ENCODE data around the gene MFN2. TPM values are rescaled to one million over a fixed set of nuclear protein-coding genes. Genes with fewer than 3 reads are reported as not detected.

The MFN2 gene
- total RNA-seq (2014; rRNA removed; shearing (Covaris generic)) (57.9 and 59.8 TPM in 2 replicates), polyA plus RNA-seq (2016; fragmentation: Nextera tagmentation; extraction: Ambion mirVana) (48.0 and 49.6 TPM in 2 replicates)

DNA sequence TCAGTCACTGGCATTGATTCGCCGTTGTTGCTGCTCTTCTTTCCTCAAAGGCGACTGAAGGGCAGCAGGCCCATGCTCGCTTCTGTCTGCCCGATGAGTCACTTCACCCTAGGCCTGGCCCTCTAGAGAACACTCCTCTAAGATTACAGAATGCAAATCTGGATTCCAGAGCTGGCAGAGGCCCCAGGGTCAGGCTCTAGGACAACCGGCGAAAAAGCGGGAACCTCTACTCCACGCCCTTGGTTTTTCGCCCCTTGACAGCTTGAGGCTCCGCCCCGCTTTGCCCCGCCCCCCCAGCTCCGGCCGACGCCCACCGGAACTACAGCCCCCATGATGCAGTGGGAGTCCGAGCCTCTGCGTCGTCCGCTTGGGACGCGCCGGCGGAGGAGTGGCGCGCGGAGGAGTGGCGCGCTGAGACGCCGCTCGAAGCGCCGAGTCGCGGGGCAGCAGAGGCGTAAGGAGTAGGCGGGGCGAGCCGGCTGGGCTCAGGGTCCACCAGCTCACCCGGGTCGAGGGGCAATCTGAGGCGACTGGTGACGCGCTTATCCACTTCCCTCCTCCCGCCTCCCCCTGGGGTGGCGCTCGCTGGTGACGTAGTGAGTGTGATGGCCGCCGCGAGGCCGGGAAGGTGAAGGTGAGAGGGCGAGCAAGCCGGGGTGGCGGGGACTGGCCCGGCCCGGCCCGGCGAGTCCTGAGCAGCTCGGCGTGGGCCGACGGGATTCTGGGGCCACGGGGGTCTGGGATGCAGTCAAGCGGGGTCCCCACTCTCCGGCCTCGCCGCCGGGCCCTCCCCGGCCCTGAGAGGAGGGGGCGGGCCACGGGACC is at the start of gene MFN2:
Gene MFN2 (plus strand): TSS at position 594 of the 825 bp plus-strand sequence. CDS start 8,725 bp downstream, outside the sequence.
- peak within 1 kb of the TSS; percentile 87 for H3K4me3 ChIP-seq

DNA sequence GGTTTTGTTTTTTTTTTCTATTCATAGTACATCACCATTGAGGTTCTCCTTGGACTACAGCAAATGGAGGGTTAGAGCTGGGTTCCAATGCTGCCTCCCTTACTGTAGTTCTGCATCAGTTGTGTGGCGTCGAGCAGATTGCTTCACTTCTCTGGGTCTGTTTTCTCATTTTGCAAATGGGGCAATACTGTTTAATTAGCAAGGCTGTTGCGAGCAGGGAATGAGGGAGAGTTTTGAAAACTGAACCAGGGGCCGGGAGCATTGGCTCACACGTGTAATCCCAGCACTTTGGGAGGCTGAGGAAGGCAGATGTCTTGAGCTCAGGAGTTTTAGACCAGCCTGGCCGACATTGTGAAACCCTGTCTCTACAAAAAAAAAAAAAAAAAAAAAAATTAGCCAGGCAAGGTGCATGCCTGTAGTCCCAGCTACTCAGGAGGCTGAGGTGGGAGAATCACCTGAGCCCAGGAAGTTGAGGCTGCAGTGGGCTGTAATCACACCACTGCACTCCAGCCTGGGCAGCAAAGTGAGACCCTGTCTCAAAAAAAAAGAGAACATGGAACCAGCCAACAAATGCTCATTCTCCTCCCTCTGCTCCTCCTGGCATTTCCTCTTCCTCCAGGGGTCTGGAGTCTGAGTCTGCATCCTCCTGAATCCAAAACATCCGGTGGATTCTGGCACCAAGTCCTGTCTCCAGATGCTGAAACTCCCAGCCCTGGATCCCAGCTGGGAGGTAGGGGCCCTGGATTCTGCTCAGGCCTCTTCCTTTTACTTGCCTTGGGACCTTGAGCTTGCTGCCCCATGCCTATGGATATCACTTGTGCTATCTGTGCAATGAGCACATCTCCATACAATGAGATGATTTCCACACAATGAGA is 49.4 kb upstream of the MFN2 start:
- Histone ChIP-seq H3K4me2 (ENCODE audit: unreplicated experiment) (peak overlapping the region; percentile 45), H3K27ac (peak overlapping the region; percentile 32)
- in situ Hi-C loops (cut with MboI), result no loop called here

More for the DNA sequence above, at the start of gene MFN2:
- TF ChIP-seq EZH2 (IDR thresholded peaks at IDR 0.05; ENCODE audit: insufficient read depth, poor library complexity, severe bottlenecking), result no peak
- no peak for TF ChIP-seq EZH2phosphoT487 (IDR thresholded peaks at IDR 0.05; ENCODE audit: insufficient read depth, low read depth)
- Histone ChIP-seq H3K9me2 (ENCODE audit: insufficient read depth) (no peaks in the 10 kb centered on the region), H3K27me3 (replicated peaks; ENCODE audit: insufficient read depth) (no peaks in the 10 kb centered on the region), H3K4me1 (ENCODE audit: insufficient read depth) (peaks cover 41% of the 10 kb centered on the region), H3K79me2 (ENCODE audit: insufficient read depth) (peaks cover 47% of the 10 kb centered on the region), H3F3A (ENCODE audit: insufficient read depth) (peaks cover 42% of the 10 kb centered on the region), H2AFZ (peak within 1 kb of the TSS; percentile 76), H3K4me2 (ENCODE audit: unreplicated experiment) (peak within 1 kb of the TSS; percentile 95), H3K27ac (peak within 1 kb of the TSS; percentile 84), H3K36me3 (ENCODE audit: low read depth) (peaks cover 12% of the 10 kb centered on the region; the same call in 1 of the 2 replicates), H3K9me3 (ENCODE audit: low read depth) (no peaks in the 10 kb centered on the region), H3K9ac (peak within 1 kb of the TSS; percentile 96), H4K20me1 (ENCODE audit: insufficient read depth) (no peaks in the 10 kb centered on the region)
- 0 to 1% methylated on average over 69 to 72 of the region's 74 CpGs for WGBS, 2 experiments (ENCODE audit: low coverage in 1 of 2, low lambda C conversion rate in 2 of 2, missing lambda C conversion rate in 2 of 2)
- in situ Hi-C loops (cut with MboI), result no loop called here
- DNase-seq, result peak; percentile 98

DNA sequence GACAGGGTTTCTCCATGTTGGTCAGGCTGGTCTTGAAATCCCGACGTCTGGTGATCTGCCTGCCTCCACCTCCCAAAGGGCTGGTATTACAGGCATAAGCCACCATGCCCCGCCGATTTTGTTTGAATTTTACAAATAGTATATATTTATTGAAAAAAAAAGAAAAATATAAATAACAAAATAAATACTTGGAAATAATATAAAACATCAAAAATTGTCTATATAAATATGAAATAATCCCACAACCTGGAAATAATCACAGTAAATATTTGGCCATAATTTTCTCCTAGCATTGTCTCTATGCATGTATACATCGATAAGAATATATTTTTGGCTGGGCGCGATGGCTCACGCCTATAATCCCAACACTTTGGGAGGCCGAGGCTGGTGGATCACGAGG is 48.4 kb upstream of the MFN2 start:
- no peak for TF ChIP-seq EZH2 (IDR thresholded peaks at IDR 0.05; ENCODE audit: insufficient read depth, poor library complexity, severe bottlenecking)
- TF ChIP-seq EZH2phosphoT487 (IDR thresholded peaks at IDR 0.05; ENCODE audit: insufficient read depth, low read depth), result no peak
- Histone ChIP-seq H3K9me2 (ENCODE audit: insufficient read depth) (no peaks in the 10 kb centered on the region), H3K4me1 (ENCODE audit: insufficient read depth) (peaks cover 17% of the 10 kb centered on the region), H3F3A (ENCODE audit: insufficient read depth) (peaks cover 12% of the 10 kb centered on the region; the same call in 1 of the 2 replicates), H3K79me2 (ENCODE audit: insufficient read depth) (peaks cover 22% of the 10 kb centered on the region), H3K27me3 (replicated peaks; ENCODE audit: insufficient read depth) (no peaks in the 10 kb centered on the region), H3K27ac (no peak overlapping the region), H3K9me3 (ENCODE audit: low read depth) (no peaks in the 10 kb centered on the region), H3K4me2 (ENCODE audit: unreplicated experiment) (no peak overlapping the region), H3K4me3 (no peak overlapping the region), H2AFZ (no peak overlapping the region), H4K20me1 (ENCODE audit: insufficient read depth) (no peaks in the 10 kb centered on the region), H3K9ac (no peak overlapping the region), H3K36me3 (ENCODE audit: low read depth) (no peaks in the 10 kb centered on the region)
- in situ Hi-C loops (cut with MboI), result no loop called here
- DNase-seq, result no peak
- WGBS, 2 experiments (ENCODE audit: low coverage in 1 of 2, low lambda C conversion rate in 2 of 2, missing lambda C conversion rate in 2 of 2), result 92 to 94% methylated on average over 10 of the region's 10 CpGs

More for the DNA sequence above, 49.4 kb upstream of the MFN2 start:
- Histone ChIP-seq H3K9me2 (ENCODE audit: insufficient read depth) (no peaks in the 10 kb centered on the region), H2AFZ (peak overlapping the region; percentile 77), H3K9me3 (ENCODE audit: low read depth) (no peaks in the 10 kb centered on the region), H3F3A (ENCODE audit: insufficient read depth) (peaks cover 12% of the 10 kb centered on the region; the same call in 1 of the 2 replicates), H3K4me3 (no peak overlapping the region), H3K36me3 (ENCODE audit: low read depth) (no peaks in the 10 kb centered on the region), H4K20me1 (ENCODE audit: insufficient read depth) (no peaks in the 10 kb centered on the region), H3K4me1 (ENCODE audit: insufficient read depth) (peaks cover 17% of the 10 kb centered on the region), H3K79me2 (ENCODE audit: insufficient read depth) (peaks cover 12% of the 10 kb centered on the region), H3K27me3 (replicated peaks; ENCODE audit: insufficient read depth) (no peaks in the 10 kb centered on the region), H3K9ac (0 out of 2 replicates have a peak overlapping the region, but pooled peaks have one; percentile 16)
- DNase-seq, result peak; percentile 57
- 21 to 23% methylated on average over 7 of the region's 7 CpGs for WGBS, 2 experiments (ENCODE audit: low coverage in 1 of 2, low lambda C conversion rate in 2 of 2, missing lambda C conversion rate in 2 of 2)
- TF ChIP-seq EZH2 (IDR thresholded peaks at IDR 0.05; ENCODE audit: insufficient read depth, poor library complexity, severe bottlenecking) (no peak), EZH2phosphoT487 (IDR thresholded peaks at IDR 0.05; ENCODE audit: insufficient read depth, low read depth) (no peak)

Measured in GM23248 (cell line).